ENCODE data around the gene RNF150.

RNF150 gene

GRCh38 chr4:141028024-141028529 lies 105.2 kb downstream of the RNF150 start:
- DNase-seq (ENCODE audit: low read depth in 2 of 3, low spot score in 1 of 3) = no peak

- no peak for DNase-seq (ENCODE audit: low read depth in 2 of 3, low spot score in 1 of 3)
Observed at GRCh38 chr4:141027421-141027820, 105.8 kb downstream of the RNF150 start.

- DNase-seq (ENCODE audit: low read depth in 2 of 3, low spot score in 1 of 3) = no peak
Observed at GRCh38 chr4:141026900-141027299, 106.4 kb downstream of the RNF150 start.

- DNase-seq (ENCODE audit: low read depth in 2 of 3, low spot score in 1 of 3) = no peak
Observed at GRCh38 chr4:141023051-141023450, 110.2 kb downstream of the RNF150 start.

GRCh38 chr4:141022111-141022695 lies 111.1 kb downstream of the RNF150 start:
- no peak for DNase-seq (ENCODE audit: low read depth in 2 of 3, low spot score in 1 of 3)

- DNase-seq (ENCODE audit: low read depth in 2 of 3, low spot score in 1 of 3) = no peak
Observed at GRCh38 chr4:141021397-141022110, 111.7 kb downstream of the RNF150 start.

GRCh38 chr4:141020801-141021261 lies 112.4 kb downstream of the RNF150 start:
- no peak for DNase-seq (ENCODE audit: low read depth in 2 of 3, low spot score in 1 of 3)

- no peak for DNase-seq (ENCODE audit: low read depth in 2 of 3, low spot score in 1 of 3)
Observed at GRCh38 chr4:141019768-141020167, 113.5 kb downstream of the RNF150 start.

GRCh38 chr4:141016117-141016798 lies 117.0 kb downstream of the RNF150 start:
- DNase-seq (ENCODE audit: low read depth in 2 of 3, low spot score in 1 of 3) = no peak

- DNase-seq (ENCODE audit: low read depth in 2 of 3, low spot score in 1 of 3) = no peak
Observed at GRCh38 chr4:141013899-141014298, 119.4 kb downstream of the RNF150 start.

- no peak for DNase-seq (ENCODE audit: low read depth in 2 of 3, low spot score in 1 of 3)
Observed at GRCh38 chr4:141011901-141012315, 121.4 kb downstream of the RNF150 start.

GRCh38 chr4:141009931-141010330 lies 123.3 kb downstream of the RNF150 start:
- no peak for DNase-seq (ENCODE audit: low read depth in 2 of 3, low spot score in 1 of 3)

- no peak for DNase-seq (ENCODE audit: low read depth in 2 of 3, low spot score in 1 of 3)
Observed at GRCh38 chr4:141009129-141009528, 124.1 kb downstream of the RNF150 start.

- DNase-seq (ENCODE audit: low read depth in 2 of 3, low spot score in 1 of 3) = no peak
Observed at GRCh38 chr4:141006242-141006802, 126.9 kb downstream of the RNF150 start.

- no peak for DNase-seq (ENCODE audit: low read depth in 2 of 3, low spot score in 1 of 3)
Observed at GRCh38 chr4:141004823-141005222, 128.4 kb downstream of the RNF150 start.

GRCh38 chr4:141003193-141003592 lies 130.1 kb downstream of the RNF150 start:
- no peak for DNase-seq (ENCODE audit: low read depth in 2 of 3, low spot score in 1 of 3)

- no peak for DNase-seq (ENCODE audit: low read depth in 2 of 3, low spot score in 1 of 3)
Observed at GRCh38 chr4:141002323-141002805, 130.9 kb downstream of the RNF150 start.

GRCh38 chr4:140996766-140997165 lies 136.5 kb downstream of the RNF150 start:
- DNase-seq (ENCODE audit: low read depth in 2 of 3, low spot score in 1 of 3) = no peak

- no peak for DNase-seq (ENCODE audit: low read depth in 2 of 3, low spot score in 1 of 3)
Observed at GRCh38 chr4:140995058-140995457, 138.2 kb downstream of the RNF150 start.

- no peak for DNase-seq (ENCODE audit: low read depth in 2 of 3, low spot score in 1 of 3)
Observed at GRCh38 chr4:140994015-140994414, 139.3 kb downstream of the RNF150 start.

- no peak for DNase-seq (ENCODE audit: low read depth in 2 of 3, low spot score in 1 of 3)
Observed at GRCh38 chr4:140993370-140993769, 139.9 kb downstream of the RNF150 start.

- no peak for DNase-seq (ENCODE audit: low read depth in 2 of 3, low spot score in 1 of 3)
Observed at GRCh38 chr4:140989944-140990343, 143.3 kb downstream of the RNF150 start.
